ENCODE measurements around the gene CDK8. TPM values are rescaled to one million over a fixed set of nuclear protein-coding genes. Genes with fewer than 3 reads are reported as not detected.
A peak's percentile ranks its signal among the peaks of the same experiment; 100 is the strongest.

Gene CDK8
- total and polyA plus RNA-seq, 9 of the 15 experiments (the other 6 are each of a cell fraction or from before 2014, with no cell fraction given): 11.3 to 33.7 (median 20.3) TPM

DNA sequence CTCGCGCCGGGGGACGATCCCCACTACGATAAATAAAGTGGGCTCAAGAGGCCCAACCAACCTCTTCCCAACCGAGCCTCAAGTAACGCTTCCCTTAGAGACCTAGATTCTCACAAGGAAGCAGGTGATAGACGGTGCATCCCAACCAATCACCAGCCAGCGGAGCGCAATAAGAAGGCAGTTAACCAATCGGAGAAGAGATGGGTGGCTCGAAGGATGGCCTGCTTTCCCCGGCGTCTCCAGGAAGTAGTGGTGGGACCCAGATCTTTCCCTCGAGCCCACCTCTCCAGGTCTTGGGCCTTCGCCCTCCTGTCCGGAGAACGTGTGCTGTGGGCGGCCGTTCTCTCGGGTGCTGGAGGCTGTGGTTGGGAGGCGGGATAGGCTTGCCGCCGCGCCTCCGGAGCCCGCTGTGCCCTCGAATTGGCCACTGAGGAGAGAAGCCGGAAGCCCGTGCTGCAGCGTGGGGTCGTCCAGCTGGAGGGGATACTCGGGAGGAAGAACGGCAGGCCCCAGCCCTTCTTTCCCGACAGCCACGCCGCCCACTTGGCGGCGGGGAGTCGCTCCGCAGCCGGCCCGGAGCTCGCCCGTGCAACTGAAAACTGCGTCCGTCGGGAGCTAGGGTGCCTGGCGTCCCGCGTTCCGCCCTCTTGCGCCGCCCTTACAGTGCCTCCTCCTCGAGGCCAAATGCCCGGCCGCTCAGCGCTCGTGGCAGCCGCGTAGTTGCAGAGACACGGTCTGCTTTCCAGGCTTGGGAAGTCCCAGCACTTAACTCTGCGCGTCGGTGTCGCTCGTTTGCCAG is 32.0 kb upstream of the CDK8 start, which contains the start of gene RNF6 (continued):
- TF ChIP-seq ZNF12 (CRISPR knock-in tag; IDR thresholded peaks at IDR 0.05) (peak; percentile 60; the same call in 1 of the 2 replicates), ZSCAN32 (CRISPR knock-in tag; IDR thresholded peaks at IDR 0.05) (no peak), CBX1 (IDR thresholded peaks at IDR 0.05; ENCODE audit: low read depth) (0 out of 2 replicates have a peak, but pooled peaks have one; percentile 82)
- TF ChIP-seq, protein P1, sequence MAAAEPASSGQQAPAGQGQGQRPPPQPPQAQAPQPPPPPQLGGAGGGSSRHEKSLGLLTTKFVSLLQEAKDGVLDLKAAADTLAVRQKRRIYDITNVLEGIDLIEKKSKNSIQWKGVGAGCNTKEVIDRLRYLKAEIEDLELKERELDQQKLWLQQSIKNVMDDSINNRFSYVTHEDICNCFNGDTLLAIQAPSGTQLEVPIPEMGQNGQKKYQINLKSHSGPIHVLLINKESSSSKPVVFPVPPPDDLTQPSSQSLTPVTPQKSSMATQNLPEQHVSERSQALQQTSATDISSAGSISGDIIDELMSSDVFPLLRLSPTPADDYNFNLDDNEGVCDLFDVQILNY (CRISPR knock-in tag; IDR thresholded peaks at IDR 0.05): no peak
- TF ChIP-seq, protein P2, sequence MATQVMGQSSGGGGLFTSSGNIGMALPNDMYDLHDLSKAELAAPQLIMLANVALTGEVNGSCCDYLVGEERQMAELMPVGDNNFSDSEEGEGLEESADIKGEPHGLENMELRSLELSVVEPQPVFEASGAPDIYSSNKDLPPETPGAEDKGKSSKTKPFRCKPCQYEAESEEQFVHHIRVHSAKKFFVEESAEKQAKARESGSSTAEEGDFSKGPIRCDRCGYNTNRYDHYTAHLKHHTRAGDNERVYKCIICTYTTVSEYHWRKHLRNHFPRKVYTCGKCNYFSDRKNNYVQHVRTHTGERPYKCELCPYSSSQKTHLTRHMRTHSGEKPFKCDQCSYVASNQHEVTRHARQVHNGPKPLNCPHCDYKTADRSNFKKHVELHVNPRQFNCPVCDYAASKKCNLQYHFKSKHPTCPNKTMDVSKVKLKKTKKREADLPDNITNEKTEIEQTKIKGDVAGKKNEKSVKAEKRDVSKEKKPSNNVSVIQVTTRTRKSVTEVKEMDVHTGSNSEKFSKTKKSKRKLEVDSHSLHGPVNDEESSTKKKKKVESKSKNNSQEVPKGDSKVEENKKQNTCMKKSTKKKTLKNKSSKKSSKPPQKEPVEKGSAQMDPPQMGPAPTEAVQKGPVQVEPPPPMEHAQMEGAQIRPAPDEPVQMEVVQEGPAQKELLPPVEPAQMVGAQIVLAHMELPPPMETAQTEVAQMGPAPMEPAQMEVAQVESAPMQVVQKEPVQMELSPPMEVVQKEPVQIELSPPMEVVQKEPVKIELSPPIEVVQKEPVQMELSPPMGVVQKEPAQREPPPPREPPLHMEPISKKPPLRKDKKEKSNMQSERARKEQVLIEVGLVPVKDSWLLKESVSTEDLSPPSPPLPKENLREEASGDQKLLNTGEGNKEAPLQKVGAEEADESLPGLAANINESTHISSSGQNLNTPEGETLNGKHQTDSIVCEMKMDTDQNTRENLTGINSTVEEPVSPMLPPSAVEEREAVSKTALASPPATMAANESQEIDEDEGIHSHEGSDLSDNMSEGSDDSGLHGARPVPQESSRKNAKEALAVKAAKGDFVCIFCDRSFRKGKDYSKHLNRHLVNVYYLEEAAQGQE (IDR thresholded peaks at IDR 0.05; ENCODE audit: borderline replicate concordance): no peak
- TF ChIP-seq, protein P2 (CRISPR knock-in tag; IDR thresholded peaks at IDR 0.05; ENCODE audit: low read depth): peak; percentile 62; the same call in 1 of the 2 replicates
- TF ChIP-seq, protein P3, sequence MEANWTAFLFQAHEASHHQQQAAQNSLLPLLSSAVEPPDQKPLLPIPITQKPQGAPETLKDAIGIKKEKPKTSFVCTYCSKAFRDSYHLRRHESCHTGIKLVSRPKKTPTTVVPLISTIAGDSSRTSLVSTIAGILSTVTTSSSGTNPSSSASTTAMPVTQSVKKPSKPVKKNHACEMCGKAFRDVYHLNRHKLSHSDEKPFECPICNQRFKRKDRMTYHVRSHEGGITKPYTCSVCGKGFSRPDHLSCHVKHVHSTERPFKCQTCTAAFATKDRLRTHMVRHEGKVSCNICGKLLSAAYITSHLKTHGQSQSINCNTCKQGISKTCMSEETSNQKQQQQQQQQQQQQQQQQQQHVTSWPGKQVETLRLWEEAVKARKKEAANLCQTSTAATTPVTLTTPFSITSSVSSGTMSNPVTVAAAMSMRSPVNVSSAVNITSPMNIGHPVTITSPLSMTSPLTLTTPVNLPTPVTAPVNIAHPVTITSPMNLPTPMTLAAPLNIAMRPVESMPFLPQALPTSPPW (CRISPR knock-in tag; IDR thresholded peaks at IDR 0.05): peak; percentile 47

Measured in K562 (cell line).